Adrenal gland (tissue), 12 donors: ENCODE results near the gene SLC19A1. TPM values are rescaled to one million over a fixed set of nuclear protein-coding genes. Genes with fewer than 3 reads are reported as not detected.
A peak's percentile ranks its signal among the peaks of the same experiment; 100 is the strongest.
"Not testable (repeated sequence)": the region's sequence is repeated elsewhere in the genome, so short reads cannot be mapped to it uniquely, and the experiment has no call there.

Experiments used
- DNase-seq, 7 donors: peaks; one replicate each; pipeline ENCODE4 v3.0.0-alpha.2; 2019 to 2020
- H3K27ac ChIP-seq, 5 donors: fragments of 200-600 bp; sonication (generic) in 4 of 5; 1 replicate in 3 of 5; 2 replicates in 2 of 5; pipeline versions ENCODE4 v1.5.1 to v1.8.0; 2016 to 2020; ENCODE audit warnings: mild to moderate bottlenecking in 1 of 5
- H3K27me3 ChIP-seq: fragments of 200-600 bp; 2 replicates; pipeline ENCODE4 v1.8.0; 2021
- H3K36me3 ChIP-seq, 2 donors: fragments of 200-600 bp; replicated peaks in 1 of 2; 1 replicate in 1 of 2; 2 replicates in 1 of 2; pipeline versions ENCODE4 v1.5.1 to v1.8.0; 2018 to 2022
- H3K4me1 ChIP-seq, 2 donors: fragments of 200-600 bp; replicated peaks in 1 of 2; 1 replicate in 1 of 2; 2 replicates in 1 of 2; pipeline versions ENCODE4 v1.5.1 to v1.8.0; 2018 to 2021
- H3K4me3 ChIP-seq, 4 donors: fragments of 200-600 bp; sonication (generic) in 3 of 4; one replicate each; pipeline ENCODE4 v1.5.1; 2016 to 2018
- H3K9me3 ChIP-seq, 3 donors: fragments of 200-600 bp; sonication (generic) in 1 of 3; replicated peaks in 1 of 3; 1 replicate in 2 of 3; 2 replicates in 1 of 3; pipeline versions ENCODE4 v1.5.1 to v1.8.0; 2016 to 2021
- CTCF ChIP-seq, 6 experiments: fragments of 450-650 bp in 4 of 6; fragments of 200-600 bp in 2 of 6; sonication (generic) in 1 of 6; IDR thresholded peaks; 1 replicate in 5 of 6; 2 replicates in 1 of 6; pipeline versions ENCODE4 v1.5.1 to v1.8.0; 2016 to 2021; ENCODE audit warnings: antibody characterized with exemption in 6 of 6, mild to moderate bottlenecking in 2 of 6, moderate library complexity in 1 of 6
- POLR2A ChIP-seq, 2 donors: fragments of 450-650 bp; IDR thresholded peaks; one replicate each; pipeline ENCODE4 v1.6.1; 2017; ENCODE audit warnings: antibody characterized with exemption in 2 of 2, mild to moderate bottlenecking in 2 of 2, moderate library complexity in 1 of 2
- WGBS, 4 donors: extraction: QIAGEN DNeasy Blood & Tissue Kit in 2 of 4; methylation state at CpG; one replicate each; pipeline versions ENCODE4 v1.1.5 to v1.1.7; 2013 to 2017; 5-methylcytosine and 5-hydroxymethylcytosine counted together
- intact Hi-C, 2 donors: fragments of 100-400 bp; cut with DNase I; formaldehyde crosslinking; loops; one replicate each; pipeline versions ENCODE4 v1.14.1 to v1.15.0; 2022 to 2023
- polyA plus RNA-seq, 3 donors: library from polyadenylated mRNA; stranded (reverse); fragments of 200-250 nt in 2 of 3; fragments of 350-450 nt in 1 of 3; fragmentation: Illumina TruSeq in 1 of 3; extraction: RNeasy Lipid Tissue Mini Kit (QIAGEN cat#74804) in 1 of 3; gene quantifications; one replicate each; pipeline ENCODE4 v1.2.3, GENCODE V29; 2013 to 2014
- total RNA-seq, 9 donors: library from RNA; depleted of rRNA in 4 of 9; stranded (reverse); fragments of >200 nt in 4 of 9; fragments of 120-200 nt in 1 of 9; fragmentation: NEBNext Ultra II Directional in 1 of 9; extraction: Animal tissue kit (Norgen Biotek cat#: 25700) in 1 of 9; gene quantifications; one replicate each; pipeline versions ENCODE4 v1.1.0 to v1.2.4, GENCODE V29; 2013 to 2023
- donor health status: healthy with polysubstance abuse.
- donor health status: Bipolar disorder and iron deficiency.
- donor health status: DM: yes; HTN: yes; CAD: no.
- donor health status: DM: no; HTN: no; CAD: no.
- donor health status: DM: no; HTN: no; CAD: no.
- donor health status: DM: yes; HTN: yes; CAD: no.

SLC19A1 gene
- total and polyA plus RNA-seq, 12 donors, result 1.7 to 21.2 (median 15.3) TPM

GRCh38 chr21:45502600-45502999, 39.6 kb downstream of the SLC19A1 start:
- DNase-seq, result peak in 2 of 7 donors; percentile 3 to 12
- Histone ChIP-seq H3K27me3 (no peaks in the 10 kb centered on the region), H3K36me3 (peaks cover 0 to 12% of the 10 kb centered on the region in 2 donors), H3K4me3 (no peak overlapping the region), H3K4me1 (no peaks in the 10 kb centered on the region), H3K27ac (no peak overlapping the region), H3K9me3 (no peaks in the 10 kb centered on the region)
- intact Hi-C loops, result no loop called here
- WGBS, 4 donors, result 90 to 95% (median 91%) methylated on average over 10 of the region's 10 CpGs
- TF ChIP-seq POLR2A (IDR thresholded peaks at IDR 0.05) (no peak), CTCF (IDR thresholded peaks at IDR 0.05) (no peak)

DNA sequence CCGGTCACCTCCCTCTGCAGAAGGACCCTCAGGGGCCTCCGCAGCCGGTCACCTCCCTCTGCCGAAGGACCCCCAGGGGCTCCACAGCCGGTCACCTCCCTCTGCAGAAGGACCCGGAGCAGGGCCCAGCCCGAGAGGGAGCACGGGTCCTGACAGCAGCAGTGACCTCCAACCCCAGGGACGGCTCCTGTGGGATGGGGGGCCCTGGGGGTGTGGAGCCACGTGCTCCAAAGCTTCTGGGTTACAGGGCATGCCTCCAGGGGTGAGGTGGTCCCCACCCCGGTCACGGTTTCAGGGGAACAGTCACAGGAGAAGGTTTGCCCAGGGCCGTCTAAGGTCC, 40.3 kb downstream of the SLC19A1 start:
- peak in 2 of 7 donors; percentile 5 to 6 for DNase-seq
- no peaks in the 10 kb centered on the region for H3K9me3 ChIP-seq
- H3K4me1 ChIP-seq, result no peaks in the 10 kb centered on the region
- no peaks in the 10 kb centered on the region for H3K27me3 ChIP-seq
- 74 to 96% (median 85%) methylated on average over 3 to 13 of the region's 13 CpGs for WGBS, 4 donors
- no peak overlapping the region for H3K27ac ChIP-seq
- TF ChIP-seq CTCF (IDR thresholded peaks at IDR 0.05) (no peak), POLR2A (IDR thresholded peaks at IDR 0.05) (no peak)
- H3K36me3 ChIP-seq, result peaks cover 0 to 18% of the 10 kb centered on the region in 2 donors
- no peak overlapping the region for H3K4me3 ChIP-seq
- intact Hi-C loops, result no loop called here

- H3K27me3 ChIP-seq, H3K4me3 ChIP-seq, H3K27ac ChIP-seq, H3K9me3 ChIP-seq, intact Hi-C loops, H3K4me1 ChIP-seq: not testable (repeated sequence)
- peaks cover 0 to 24% of the 10 kb centered on the region in 2 donors for H3K36me3 ChIP-seq
- 80 to 87% (median 83%) methylated on average over 8 to 19 of the region's 20 CpGs for WGBS, 4 donors
- DNase-seq, result peak in 1 of 7 donors; percentile 4
Measured at GRCh38 chr21:45501081-45502005, 40.9 kb downstream of the SLC19A1 start.

DNA sequence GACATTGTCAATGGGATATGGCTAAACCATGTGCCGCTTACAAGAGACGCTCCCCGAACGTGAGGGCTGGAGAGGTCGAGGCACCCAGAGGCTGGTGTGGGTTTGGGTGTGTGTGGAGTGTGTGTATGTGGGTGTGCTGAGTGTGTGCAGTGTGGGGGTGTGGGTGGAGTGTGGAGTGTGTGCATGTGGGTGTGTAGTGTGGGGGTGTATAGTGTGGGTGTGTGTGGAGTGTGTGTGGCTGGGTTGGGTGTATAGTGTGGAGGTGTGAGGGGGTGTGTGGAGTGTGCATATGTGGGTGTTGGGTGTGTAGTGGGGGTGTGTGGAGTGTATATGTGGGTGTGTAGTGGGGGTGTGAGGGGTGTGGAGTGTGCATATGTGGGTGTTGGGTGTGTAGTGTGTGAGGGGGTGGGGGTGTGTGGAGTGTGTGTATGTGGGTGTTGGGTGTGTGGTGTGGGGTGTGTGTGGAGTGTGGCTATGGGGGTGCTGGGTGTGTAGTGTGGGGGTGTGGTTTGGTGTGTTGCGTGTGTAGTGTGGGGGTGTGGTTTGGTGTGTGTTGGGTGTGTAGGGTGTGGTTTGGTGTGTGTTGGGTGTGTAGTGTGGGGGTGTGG, 42.2 kb downstream of the SLC19A1 start:
- no peak for TF ChIP-seq POLR2A (IDR thresholded peaks at IDR 0.05)
- no peak for TF ChIP-seq CTCF (IDR thresholded peaks at IDR 0.05)
- Histone ChIP-seq H3K9me3 (no peaks in the 10 kb centered on the region), H3K4me3 (no peak overlapping the region), H3K4me1 (no peaks in the 10 kb centered on the region), H3K27me3 (no peaks in the 10 kb centered on the region), H3K36me3 (peaks cover 0 to 34% of the 10 kb centered on the region in 2 donors), H3K27ac (no peak overlapping the region)
- 76 to 88% (median 83%) methylated on average over 5 to 6 of the region's 6 CpGs for WGBS, 4 donors
- intact Hi-C loops, result no loop called here
- DNase-seq, result peak in 2 of 7 donors; percentile 5 to 10
